ENCODE results near the gene FOXD4L3.
"Not testable (repeated sequence)": the region's sequence is repeated elsewhere in the genome, so short reads cannot be mapped to it uniquely, and the experiment has no call there.

DNA sequence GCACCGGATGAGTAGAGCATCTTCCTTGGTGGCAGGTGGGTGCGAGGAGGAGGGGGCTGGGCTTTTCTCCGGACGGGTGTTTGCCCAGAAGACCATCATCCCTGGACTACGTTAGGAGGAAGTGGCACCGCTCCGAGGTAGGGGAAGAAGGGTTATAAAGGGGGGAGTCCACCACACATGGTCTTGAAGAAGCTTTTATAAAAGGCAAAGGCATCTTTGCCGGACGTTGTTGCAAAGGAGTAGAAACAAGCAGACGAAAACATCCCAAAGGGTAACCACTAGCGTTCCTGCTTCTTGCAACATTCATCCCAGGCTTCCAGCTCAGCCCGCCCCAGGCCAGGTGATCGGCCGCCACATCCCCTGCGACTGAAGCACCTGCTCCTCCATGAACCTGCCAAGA, at the start of gene FOXD4L3:
- TF ChIP-seq, protein P1, sequence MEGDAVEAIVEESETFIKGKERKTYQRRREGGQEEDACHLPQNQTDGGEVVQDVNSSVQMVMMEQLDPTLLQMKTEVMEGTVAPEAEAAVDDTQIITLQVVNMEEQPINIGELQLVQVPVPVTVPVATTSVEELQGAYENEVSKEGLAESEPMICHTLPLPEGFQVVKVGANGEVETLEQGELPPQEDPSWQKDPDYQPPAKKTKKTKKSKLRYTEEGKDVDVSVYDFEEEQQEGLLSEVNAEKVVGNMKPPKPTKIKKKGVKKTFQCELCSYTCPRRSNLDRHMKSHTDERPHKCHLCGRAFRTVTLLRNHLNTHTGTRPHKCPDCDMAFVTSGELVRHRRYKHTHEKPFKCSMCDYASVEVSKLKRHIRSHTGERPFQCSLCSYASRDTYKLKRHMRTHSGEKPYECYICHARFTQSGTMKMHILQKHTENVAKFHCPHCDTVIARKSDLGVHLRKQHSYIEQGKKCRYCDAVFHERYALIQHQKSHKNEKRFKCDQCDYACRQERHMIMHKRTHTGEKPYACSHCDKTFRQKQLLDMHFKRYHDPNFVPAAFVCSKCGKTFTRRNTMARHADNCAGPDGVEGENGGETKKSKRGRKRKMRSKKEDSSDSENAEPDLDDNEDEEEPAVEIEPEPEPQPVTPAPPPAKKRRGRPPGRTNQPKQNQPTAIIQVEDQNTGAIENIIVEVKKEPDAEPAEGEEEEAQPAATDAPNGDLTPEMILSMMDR (IDR thresholded peaks at IDR 0.05) = not testable (repeated sequence)
- not testable (repeated sequence) for TF ChIP-seq POLR2A (IDR thresholded peaks at IDR 0.05)
